WTC11 (cell line): Measurements from ENCODE around the gene WBP2.

ENCODE experiments used
- ATF3 ChIP-seq: sonication (generic); formaldehyde crosslinking; conservative IDR thresholded peaks from 2 replicates; pipeline ENCODE4 v1.8.1; 2022; ENCODE audit warnings: mild to moderate bottlenecking, missing genetic modification reagents
- CTCF ChIP-seq: fragments of 200-600 bp; IDR thresholded peaks from 2 replicates; pipeline ENCODE4 v1.8.0; 2022; ENCODE audit warnings: antibody characterized with exemption
- E2F5 ChIP-seq: sonication (generic); formaldehyde crosslinking; IDR thresholded peaks from 2 replicates; pipeline ENCODE4 v1.8.1; 2022; ENCODE audit warnings: mild to moderate bottlenecking, moderate library complexity, missing genetic modification reagents
- FOXP1 ChIP-seq: sonication (generic); formaldehyde crosslinking; IDR thresholded peaks from 2 replicates; pipeline ENCODE4 v1.8.0; 2022; ENCODE audit warnings: missing genetic modification reagents, mild to moderate bottlenecking, moderate library complexity, borderline replicate concordance
- MAX ChIP-seq: sonication (generic); formaldehyde crosslinking; IDR thresholded peaks from 2 replicates; pipeline ENCODE4 v1.8.0; 2022; ENCODE audit warnings: mild to moderate bottlenecking, missing genetic modification reagents
- RORB ChIP-seq: fragments of 250-450 bp; sonication (Bioruptor Pico); IDR thresholded peaks from 2 replicates; pipeline ENCODE4 v1.9.0; 2021; ENCODE audit warnings: mild to moderate bottlenecking
- SP1 ChIP-seq: sonication (generic); formaldehyde crosslinking; conservative IDR thresholded peaks from 2 replicates; pipeline ENCODE4 v1.8.1; 2022; ENCODE audit warnings: missing genetic modification reagents
- ZNF317 ChIP-seq: sonication (generic); formaldehyde crosslinking; IDR thresholded peaks from 2 replicates; pipeline ENCODE4 v1.8.1; 2023; ENCODE audit warnings: low read depth, mild to moderate bottlenecking, moderate library complexity, missing genetic modification reagents, borderline replicate concordance

- TF ChIP-seq CTCF (no peak), E2F5 (no peak), SP1 (CRISPR knock-in tag) (no peak), ATF3 (CRISPR knock-in tag) (no peak), MAX (CRISPR knock-in tag) (no peak), ZNF317 (no peak), RORB (CRISPR knock-in tag) (no peak), FOXP1 (CRISPR knock-in tag) (no peak)
Measured at GRCh38 chr17:75875940-75876189, 20.7 kb upstream of the WBP2 start.
